WTC11 (cell line): ENCODE data around the gene TMEM147. TPM values are rescaled to one million over a fixed set of nuclear protein-coding genes. Genes with fewer than 3 reads are reported as not detected.

Experiments
- ATAC-seq: fragments of 200-7000 bp; cut with Tn5 transposase; 2 replicates; pipeline ENCODE4 v1.10.0; 2021; ENCODE audit warnings: mild to moderate bottlenecking, moderate library complexity
- CTCF ChIA-PET: fragments of 300-600 bp; sonication (Branson Sonifier 250); formaldehyde crosslinking; loops from one replicate; lab custom pipeline; 2021; ENCODE audit warnings: antibody characterized with exemption; lab: Charles Lee
- POLR2A ChIA-PET: fragments of 350-600 bp; sonication (Branson Sonifier 250); formaldehyde crosslinking; loops from one replicate; lab custom pipeline; 2021; ENCODE audit warnings: antibody characterized with exemption; lab: Charles Lee
- DNase-seq: peaks from one replicate; pipeline ENCODE4 v3.0.0; 2021; ENCODE audit warnings: low spot score
- H3K27ac Mint-ChIP-seq: 2 replicates; pipeline ENCODE4 v1.8.0; 2021; ENCODE audit warnings: mixed read lengths
- H3K27me3 Mint-ChIP-seq: 2 replicates; pipeline ENCODE4 v1.8.0; 2021; ENCODE audit warnings: low read depth, mild to moderate bottlenecking, moderate library complexity, mixed read lengths
- H3K36me3 Mint-ChIP-seq: 2 replicates; pipeline ENCODE4 v1.8.0; 2021; ENCODE audit warnings: mixed read lengths
- H3K4me1 Mint-ChIP-seq: 2 replicates; pipeline ENCODE4 v1.8.0; 2022; ENCODE audit warnings: mixed read lengths
- H3K4me3 Mint-ChIP-seq: 2 replicates; pipeline ENCODE4 v1.8.0; 2021; ENCODE audit warnings: mild to moderate bottlenecking, moderate library complexity, mixed read lengths
- H3K9me3 Mint-ChIP-seq: 2 replicates; pipeline ENCODE4 v1.8.0; 2021; ENCODE audit warnings: mixed read lengths
- ATF1 ChIP-seq: sonication (generic); formaldehyde crosslinking; IDR thresholded peaks from 2 replicates; pipeline ENCODE4 v1.8.1; 2023; ENCODE audit warnings: mild to moderate bottlenecking, moderate library complexity, missing genetic modification reagents
- ATF6 ChIP-seq: sonication (generic); formaldehyde crosslinking; IDR thresholded peaks from 2 replicates; pipeline ENCODE4 v1.8.1; 2023; ENCODE audit warnings: mild to moderate bottlenecking, missing genetic modification reagents
- CDX4 ChIP-seq: fragments of 250-450 bp; sonication (Bioruptor Pico); IDR thresholded peaks from 2 replicates; pipeline ENCODE4 v1.9.0; 2021; ENCODE audit warnings: moderate library complexity, mild to moderate bottlenecking, inconsistent platforms, borderline replicate concordance
- E2F5 ChIP-seq: sonication (generic); formaldehyde crosslinking; IDR thresholded peaks from 2 replicates; pipeline ENCODE4 v1.8.1; 2022; ENCODE audit warnings: mild to moderate bottlenecking, moderate library complexity, missing genetic modification reagents
- ELF4 ChIP-seq: sonication (generic); formaldehyde crosslinking; IDR thresholded peaks from 2 replicates; pipeline ENCODE4 v1.8.1; 2022; ENCODE audit warnings: low read depth, mild to moderate bottlenecking, moderate library complexity, missing genetic modification reagents
- ERG ChIP-seq: fragments of 250-450 bp; sonication (Bioruptor Pico); IDR thresholded peaks from 2 replicates; pipeline ENCODE4 v1.8.0; 2021; ENCODE audit warnings: mild to moderate bottlenecking
- FOXK1 ChIP-seq: sonication (generic); formaldehyde crosslinking; IDR thresholded peaks from 2 replicates; pipeline ENCODE4 v1.8.0; 2022; ENCODE audit warnings: mild to moderate bottlenecking, moderate library complexity, missing genetic modification reagents
- GABPB1 ChIP-seq: sonication (generic); formaldehyde crosslinking; IDR thresholded peaks from 2 replicates; pipeline ENCODE4 v1.8.1; 2023; ENCODE audit warnings: mild to moderate bottlenecking, missing genetic modification reagents
- GRHL2 ChIP-seq: fragments of 250-450 bp; sonication (Bioruptor Pico); IDR thresholded peaks from 2 replicates; pipeline ENCODE4 v1.8.0; 2022; ENCODE audit warnings: mild to moderate bottlenecking, moderate library complexity; ENCODE audit not compliant: insufficient replicate concordance, severe bottlenecking
- JUN ChIP-seq: sonication (generic); formaldehyde crosslinking; IDR thresholded peaks from 2 replicates; pipeline ENCODE4 v1.8.0; 2023; ENCODE audit warnings: mild to moderate bottlenecking, missing genetic modification reagents
- MLX ChIP-seq: sonication (generic); formaldehyde crosslinking; IDR thresholded peaks from 2 replicates; pipeline ENCODE4 v1.8.1; 2023; ENCODE audit warnings: mild to moderate bottlenecking, missing genetic modification reagents, moderate library complexity
- NFATC4 ChIP-seq: fragments of 250-450 bp; sonication (Bioruptor Pico); IDR thresholded peaks from 2 replicates; pipeline ENCODE4 v1.9.0; 2021; ENCODE audit warnings: mild to moderate bottlenecking
- NFYB ChIP-seq: sonication (generic); formaldehyde crosslinking; conservative IDR thresholded peaks from 2 replicates; pipeline ENCODE4 v1.8.0; 2022; ENCODE audit warnings: low read depth, missing genetic modification reagents
- NR2C2 ChIP-seq: sonication (generic); formaldehyde crosslinking; IDR thresholded peaks from 2 replicates; pipeline ENCODE4 v1.8.0; 2022; ENCODE audit warnings: mild to moderate bottlenecking, missing genetic modification reagents
- NR3C1 ChIP-seq: sonication (generic); formaldehyde crosslinking; conservative IDR thresholded peaks from 2 replicates; pipeline ENCODE4 v1.8.1; 2023; ENCODE audit warnings: low read depth, mild to moderate bottlenecking, missing genetic modification reagents
- SOX15 ChIP-seq: fragments of 250-450 bp; sonication (Bioruptor Pico); IDR thresholded peaks from 2 replicates; pipeline ENCODE4 v1.9.0; 2021; ENCODE audit warnings: mild to moderate bottlenecking
- SP1 ChIP-seq: sonication (generic); formaldehyde crosslinking; conservative IDR thresholded peaks from 2 replicates; pipeline ENCODE4 v1.8.1; 2022; ENCODE audit warnings: missing genetic modification reagents
- ZNF121 ChIP-seq: sonication (generic); formaldehyde crosslinking; IDR thresholded peaks from 2 replicates; pipeline ENCODE4 v1.8.0; 2023; ENCODE audit warnings: missing genetic modification reagents
- ZNF138 ChIP-seq: sonication (generic); formaldehyde crosslinking; conservative IDR thresholded peaks from 2 replicates; pipeline ENCODE4 v1.8.1; 2022; ENCODE audit warnings: mild to moderate bottlenecking, moderate library complexity, missing genetic modification reagents
- ZNF219 ChIP-seq: sonication (generic); formaldehyde crosslinking; IDR thresholded peaks from 2 replicates; pipeline ENCODE4 v1.8.0; 2023; ENCODE audit warnings: missing genetic modification reagents, mild to moderate bottlenecking, borderline replicate concordance
- ZNF671 ChIP-seq: fragments of 250-450 bp; sonication (Bioruptor Pico); IDR thresholded peaks from 2 replicates; pipeline ENCODE4 v1.8.0; 2021; ENCODE audit warnings: mild to moderate bottlenecking
- total RNA-seq: library from RNA; stranded (reverse); gene quantifications from 3 replicates; pipeline ENCODE4 v1.2.3, GENCODE V29; 2021

Gene TMEM147
- total RNA-seq, 1 experiment from 2014 or later, result 135 TPM

- ChIA-PET CTCF (interaction anchor here (2.9 kb wide), 1 partner anchor 32 kb away, joined by 8 read pairs; no protein-coding TSS in a partner anchor), POLR2A (no interaction called here)
- Mint-ChIP-seq H3K4me3 (no peak overlapping the region), H3K27ac (no peak overlapping the region), H3K36me3 (peaks cover 24% of the 10 kb centered on the region), H3K4me1 (peaks cover 18% of the 10 kb centered on the region), H3K27me3 (no peaks in the 10 kb centered on the region; the same call in 1 of the 2 replicates), H3K9me3 (no peaks in the 10 kb centered on the region)
- TF ChIP-seq SP1 (no peak), ZNF121 (CRISPR knock-in tag) (no peak), ATF6 (CRISPR knock-in tag) (no peak), GRHL2 (CRISPR knock-in tag) (no peak), ZNF219 (no peak), ERG (no peak), FOXK1 (CRISPR knock-in tag) (no peak), JUN (CRISPR knock-in tag) (no peak), ATF1 (no peak), NFYB (CRISPR knock-in tag) (no peak), NR3C1 (CRISPR knock-in tag) (no peak), ZNF138 (CRISPR knock-in tag) (no peak), CDX4 (CRISPR knock-in tag) (no peak)
- DNase-seq (no peak), ATAC-seq (no peak)
Measured at GRCh38 chr19:35542209-35542608, 3.2 kb upstream of the TMEM147 start.

GRCh38 chr19:35543280-35544109 lies 1.9 kb upstream of the TMEM147 start:
- H3K9me3 Mint-ChIP-seq, result no peaks in the 10 kb centered on the region
- H3K4me3 Mint-ChIP-seq, result peak overlapping the region; percentile 92; the same call in 1 of the 2 replicates
- H3K4me1 Mint-ChIP-seq, result peaks cover 18% of the 10 kb centered on the region
- ATAC-seq (no peak), DNase-seq (no peak)
- peaks cover 27% of the 10 kb centered on the region for H3K36me3 Mint-ChIP-seq
- no peaks in the 10 kb centered on the region; the same call in 1 of the 2 replicates for H3K27me3 Mint-ChIP-seq
- ChIA-PET CTCF (interaction anchor here (2.0 kb wide), 1 partner anchor 33 kb away, joined by 6 read pairs; no protein-coding TSS in a partner anchor), POLR2A (no interaction called here)
- no peak for TF ChIP-seq NFATC4 (CRISPR knock-in tag)
- TF ChIP-seq SOX15 (CRISPR knock-in tag), result no peak
- TF ChIP-seq ELF4 (CRISPR knock-in tag), result no peak
- TF ChIP-seq ZNF671 (CRISPR knock-in tag), result no peak
- TF ChIP-seq MLX, result no peak
- no peak for TF ChIP-seq GABPB1
- no peak for TF ChIP-seq ZNF219
- no peak for TF ChIP-seq E2F5
- no peak for TF ChIP-seq NR2C2 (CRISPR knock-in tag)
- no peak overlapping the region for H3K27ac Mint-ChIP-seq
